Glutamatergic neuron (in vitro differentiated cells): ENCODE results near the gene PTPN4. TPM values are rescaled to one million over a fixed set of nuclear protein-coding genes. Genes with fewer than 3 reads are reported as not detected.
A peak's percentile ranks its signal among the peaks of the same experiment; 100 is the strongest.

Source experiments
- DNase-seq: peaks from one replicate; pipeline ENCODE4 v3.0.0; 2022
- H3K27ac Mint-ChIP-seq: one replicate; pipeline ENCODE4 v1.8.0; 2020; ENCODE audit warnings: mild to moderate bottlenecking, mixed read lengths, inconsistent platforms; ENCODE audit not compliant: unreplicated experiment
- H3K27me3 Mint-ChIP-seq: one replicate; pipeline ENCODE4 v1.8.0; 2020; ENCODE audit warnings: mild to moderate bottlenecking, moderate library complexity, mixed read lengths, inconsistent platforms; ENCODE audit not compliant: unreplicated experiment
- H3K36me3 Mint-ChIP-seq: one replicate; pipeline ENCODE4 v1.8.0; 2020; ENCODE audit warnings: mild to moderate bottlenecking, mixed read lengths, inconsistent platforms; ENCODE audit not compliant: unreplicated experiment
- H3K4me1 Mint-ChIP-seq: one replicate; pipeline ENCODE4 v1.8.0; 2020; ENCODE audit warnings: mild to moderate bottlenecking, low read depth, mixed read lengths, inconsistent platforms; ENCODE audit not compliant: unreplicated experiment
- H3K4me3 Mint-ChIP-seq: one replicate; pipeline ENCODE4 v1.8.0; 2020; ENCODE audit warnings: mild to moderate bottlenecking, mixed read lengths, inconsistent platforms; ENCODE audit not compliant: unreplicated experiment
- H3K9me3 Mint-ChIP-seq: one replicate; pipeline ENCODE4 v1.8.0; 2020; ENCODE audit warnings: mild to moderate bottlenecking, moderate library complexity, mixed read lengths, inconsistent platforms; ENCODE audit not compliant: unreplicated experiment
- CTCF ChIP-seq: fragments of 200-600 bp; sonication (generic); IDR thresholded peaks from one replicate; pipeline ENCODE4 v1.5.0; 2021; ENCODE audit not compliant: partially characterized antibody, unreplicated experiment
- total RNA-seq: library from RNA; stranded (reverse); fragmentation: NEBNext Ultra II Directional; extraction: Animal tissue kit (Norgen Biotek cat#: 25700); gene quantifications from one replicate; pipeline ENCODE4 v1.2.1, GENCODE V29; 2021; ENCODE audit not compliant: unreplicated experiment

Gene PTPN4
- total RNA-seq, 1 donor from 2014 or later: 91.7 TPM

GRCh38 chr2:119736021-119736420, 23.7 kb upstream of the PTPN4 start:
- H3K4me3 Mint-ChIP-seq: no peak overlapping the region
- no peaks in the 10 kb centered on the region for H3K36me3 Mint-ChIP-seq
- H3K9me3 Mint-ChIP-seq: peaks cover 1% of the 10 kb centered on the region
- no peak for DNase-seq
- no peak overlapping the region for H3K27ac Mint-ChIP-seq
- TF ChIP-seq CTCF: no peak
- peaks cover 2% of the 10 kb centered on the region for H3K27me3 Mint-ChIP-seq
- peaks cover 11% of the 10 kb centered on the region for H3K4me1 Mint-ChIP-seq

GRCh38 chr2:119739580-119740255, 20.0 kb upstream of the PTPN4 start:
- Mint-ChIP-seq H3K27ac (no peak overlapping the region), H3K4me3 (no peak overlapping the region), H3K27me3 (peaks cover 2% of the 10 kb centered on the region), H3K4me1 (peaks cover 4% of the 10 kb centered on the region), H3K36me3 (no peaks in the 10 kb centered on the region), H3K9me3 (no peaks in the 10 kb centered on the region)
- TF ChIP-seq CTCF: no peak
- no peak for DNase-seq

- no peak for DNase-seq
- H3K36me3 Mint-ChIP-seq: no peaks in the 10 kb centered on the region
- no peak overlapping the region for H3K27ac Mint-ChIP-seq
These were observed 18.7 kb upstream of the PTPN4 start for GRCh38 chr2:119741001-119741400.

GRCh38 chr2:119741868-119742267, 17.9 kb upstream of the PTPN4 start:
- Mint-ChIP-seq H3K27ac (peak overlapping the region; percentile 35), H3K9me3 (no peaks in the 10 kb centered on the region), H3K4me3 (no peak overlapping the region), H3K27me3 (no peaks in the 10 kb centered on the region), H3K4me1 (peaks cover 11% of the 10 kb centered on the region), H3K36me3 (no peaks in the 10 kb centered on the region)
- DNase-seq: no peak
- no peak for TF ChIP-seq CTCF

More at GRCh38 chr2:119741001-119741400, 18.7 kb upstream of the PTPN4 start:
- H3K9me3 Mint-ChIP-seq: no peaks in the 10 kb centered on the region
- H3K27me3 Mint-ChIP-seq: no peaks in the 10 kb centered on the region
- TF ChIP-seq CTCF: no peak
- peaks cover 7% of the 10 kb centered on the region for H3K4me1 Mint-ChIP-seq
- H3K4me3 Mint-ChIP-seq: no peak overlapping the region

- Mint-ChIP-seq H3K4me1 (peaks cover 21% of the 10 kb centered on the region), H3K27me3 (peaks cover 1% of the 10 kb centered on the region), H3K27ac (no peak overlapping the region), H3K36me3 (no peaks in the 10 kb centered on the region), H3K4me3 (no peak overlapping the region), H3K9me3 (no peaks in the 10 kb centered on the region)
- no peak for TF ChIP-seq CTCF
- DNase-seq: no peak
These were observed 15.3 kb upstream of the PTPN4 start for GRCh38 chr2:119744335-119744939.
